Activated effector memory CD4-positive, alpha-beta T cell treated with Interleukin-2 at 50 U/mL for 16 hours (primary cell): ENCODE results near the gene VPS4A.

Source experiments
- DNase-seq: peaks from one replicate; pipeline ENCODE4 v3.0.0-alpha.2; 2020

The VPS4A gene

GRCh38 chr16:69307856-69308255 is 3.3 kb upstream of the VPS4A start:
- no peak for DNase-seq

GRCh38 chr16:69309316-69309715 is 1.8 kb upstream of the VPS4A start:
- DNase-seq = no peak

DNA sequence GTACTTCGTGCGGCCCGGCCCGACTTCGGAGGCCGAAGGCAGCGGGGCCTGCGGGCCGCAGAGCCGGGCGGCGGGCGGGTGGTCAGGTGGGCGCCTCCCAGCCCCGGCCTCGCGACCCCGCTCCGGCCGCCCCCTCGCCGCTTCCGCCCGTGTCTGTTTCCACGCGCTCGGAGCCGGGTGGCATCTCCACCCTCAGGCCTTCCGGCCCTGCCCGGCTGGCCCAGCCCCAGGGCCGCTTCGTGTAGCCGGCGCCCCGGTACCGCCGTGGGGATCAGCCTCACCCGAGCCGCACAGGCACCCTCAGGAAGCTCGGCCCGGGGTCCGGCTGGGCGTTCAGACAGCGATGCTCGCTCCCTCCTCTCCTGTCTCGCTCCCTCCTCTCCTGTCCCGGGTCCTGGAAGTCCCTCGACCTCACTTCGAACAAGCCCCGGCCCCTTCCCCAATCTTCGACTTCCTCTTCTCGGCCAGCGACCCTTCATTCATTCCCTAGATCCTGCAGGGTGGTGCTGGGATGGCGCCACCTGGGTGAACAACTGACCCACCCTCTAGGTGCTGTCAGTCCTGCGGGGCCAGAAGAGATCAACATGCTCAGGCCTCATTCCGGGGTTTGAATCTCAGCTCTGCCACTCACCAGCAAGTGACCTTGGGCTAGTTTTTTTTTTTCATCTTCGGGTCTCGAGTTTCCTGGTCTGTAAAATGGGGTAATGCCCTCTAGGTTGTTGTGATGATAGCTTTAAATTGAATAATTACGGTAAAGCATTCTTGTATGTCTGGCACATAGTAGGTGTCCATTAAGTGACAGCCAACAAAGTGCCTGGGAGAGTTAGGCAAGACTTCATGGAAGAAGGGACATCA is 610 bp downstream of the VPS4A start:
- no peak for DNase-seq

- DNase-seq = no peak
Measured at GRCh38 chr16:69313469-69313868, 2.3 kb downstream of the VPS4A start.

DNA sequence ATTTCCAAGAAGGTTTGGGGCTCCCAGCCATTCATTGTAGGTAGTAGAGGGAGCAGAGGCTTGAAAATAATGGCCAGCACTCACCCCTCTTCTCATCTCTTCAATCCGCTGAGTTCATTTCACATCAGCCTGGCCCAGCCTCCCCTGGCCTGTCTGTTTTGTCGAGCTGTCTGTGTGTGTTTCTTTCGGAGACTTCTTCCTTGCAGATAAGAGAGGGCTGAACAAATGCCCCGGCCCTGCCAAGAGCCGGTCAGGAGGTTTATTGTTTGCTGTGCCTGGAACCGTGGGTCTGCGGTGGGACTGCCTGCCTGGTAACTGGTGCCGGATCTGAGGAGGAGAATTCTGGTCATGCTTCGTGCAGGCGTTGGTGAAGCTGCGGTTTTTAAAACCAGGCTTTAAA is 3.4 kb downstream of the VPS4A start:
- DNase-seq = no peak

DNA sequence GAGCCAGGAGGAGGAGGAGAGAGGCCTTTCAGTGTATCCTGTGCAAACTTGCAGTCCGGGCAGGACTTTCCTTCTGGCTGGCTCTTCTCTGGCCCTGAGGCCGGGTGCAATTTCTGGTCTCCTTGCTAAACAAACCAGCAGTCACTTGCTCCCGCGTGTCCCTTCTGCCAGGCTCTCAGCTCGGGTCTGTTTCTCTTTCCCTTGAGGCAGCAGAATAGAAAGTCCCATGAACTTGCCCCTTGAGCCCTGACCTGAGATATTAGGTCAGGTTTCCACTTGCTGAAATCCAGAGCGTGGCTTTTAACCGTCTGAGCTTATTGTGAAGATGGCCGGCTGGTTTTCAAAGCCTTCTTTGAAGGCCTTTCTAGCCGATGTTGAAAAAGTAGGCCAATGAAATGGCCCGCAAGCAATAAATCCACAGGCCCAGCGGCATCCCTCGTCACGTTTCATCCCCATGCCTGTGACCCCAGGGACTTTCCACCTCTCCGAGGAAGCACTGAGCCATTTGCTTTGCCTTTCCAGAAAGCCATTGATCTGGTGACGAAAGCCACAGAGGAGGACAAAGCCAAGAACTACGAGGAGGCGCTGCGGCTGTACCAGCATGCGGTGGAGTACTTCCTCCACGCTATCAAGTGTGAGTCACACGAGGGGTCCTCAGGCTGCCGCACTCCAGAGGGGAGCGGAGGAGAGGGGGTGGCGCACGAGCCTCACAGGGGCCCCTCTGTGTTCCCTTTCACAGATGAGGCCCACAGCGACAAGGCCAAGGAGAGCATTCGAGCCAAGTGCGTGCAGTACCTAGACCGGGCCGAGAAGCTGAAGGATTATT is 4.5 kb downstream of the VPS4A start:
- DNase-seq = no peak

- no peak for DNase-seq
Measured at GRCh38 chr16:69316595-69317034, 5.5 kb downstream of the VPS4A start.

DNA sequence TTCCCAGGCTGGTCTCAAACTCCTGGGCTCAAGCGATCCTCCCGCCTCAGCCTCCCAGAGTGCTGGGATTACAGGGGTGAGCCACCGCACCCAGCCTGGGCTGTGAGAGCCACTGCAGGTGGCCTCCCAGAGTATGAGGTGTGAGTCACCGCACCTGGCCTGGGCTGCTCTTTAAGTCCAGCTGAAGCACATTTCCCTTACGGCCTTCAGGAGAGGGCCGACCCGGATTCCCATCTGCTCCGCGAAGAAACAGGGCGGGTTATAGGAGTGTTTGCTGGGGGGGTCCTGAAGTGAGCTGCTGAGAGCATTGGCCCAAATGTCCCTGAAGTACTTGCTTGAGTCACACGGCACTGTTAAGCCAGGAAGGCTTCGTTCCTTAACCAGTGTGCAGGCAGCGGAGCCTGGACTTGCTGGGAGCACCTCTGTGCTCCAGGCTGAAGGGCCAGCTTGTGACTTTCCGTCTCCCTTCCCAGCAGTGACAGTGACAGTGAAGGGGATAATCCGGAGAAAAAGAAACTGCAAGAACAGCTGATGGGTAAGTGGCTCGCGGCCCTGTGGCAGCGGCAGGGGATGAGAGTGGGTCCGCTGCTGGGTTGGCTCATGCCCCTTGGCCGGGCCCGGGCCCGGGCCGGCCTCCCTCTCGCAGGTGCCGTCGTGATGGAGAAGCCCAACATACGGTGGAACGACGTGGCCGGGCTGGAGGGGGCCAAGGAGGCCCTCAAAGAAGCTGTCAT is 7.2 kb downstream of the VPS4A start:
- DNase-seq = no peak

GRCh38 chr16:69318911-69319289 is 7.8 kb downstream of the VPS4A start:
- DNase-seq = no peak

DNA sequence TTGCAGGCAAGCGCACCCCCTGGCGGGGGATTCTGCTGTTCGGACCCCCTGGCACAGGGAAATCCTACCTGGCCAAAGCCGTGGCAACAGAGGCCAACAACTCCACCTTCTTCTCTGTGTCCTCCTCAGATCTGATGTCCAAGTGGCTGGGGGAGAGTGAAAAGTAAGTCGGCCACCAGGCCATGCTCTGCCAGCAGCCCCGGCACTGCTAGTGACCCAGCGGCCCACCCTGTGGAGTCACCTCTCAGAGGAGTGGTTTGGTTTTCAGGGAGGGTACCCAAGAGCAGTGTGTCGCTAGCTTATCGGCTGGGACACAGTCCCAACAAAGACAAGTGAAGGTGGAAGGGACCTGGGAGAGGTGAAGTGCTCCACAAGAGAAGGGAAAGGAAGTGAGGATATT is 8.2 kb downstream of the VPS4A start:
- no peak for DNase-seq

- DNase-seq = no peak
Measured at GRCh38 chr16:69319826-69320739, 8.9 kb downstream of the VPS4A start.

DNA sequence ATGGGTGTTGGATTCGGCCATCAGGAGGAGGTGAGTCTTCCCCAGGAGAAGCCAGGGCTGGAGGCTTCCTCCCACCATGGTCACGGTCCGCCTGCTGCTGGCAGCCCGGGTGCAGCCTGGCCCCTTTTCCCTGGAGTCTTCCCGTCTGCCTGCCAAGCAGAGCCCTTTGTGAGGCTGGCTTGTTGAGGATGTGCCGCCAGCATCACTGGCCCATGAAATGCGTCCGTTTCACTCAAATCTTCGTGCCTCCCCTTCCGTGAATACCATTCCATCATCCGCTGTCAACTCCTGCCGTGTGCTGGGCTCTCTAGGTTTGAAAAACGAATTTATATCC is 9.6 kb downstream of the VPS4A start:
- DNase-seq = no peak

GRCh38 chr16:69321080-69321479 is 9.9 kb downstream of the VPS4A start:
- DNase-seq = no peak

DNA sequence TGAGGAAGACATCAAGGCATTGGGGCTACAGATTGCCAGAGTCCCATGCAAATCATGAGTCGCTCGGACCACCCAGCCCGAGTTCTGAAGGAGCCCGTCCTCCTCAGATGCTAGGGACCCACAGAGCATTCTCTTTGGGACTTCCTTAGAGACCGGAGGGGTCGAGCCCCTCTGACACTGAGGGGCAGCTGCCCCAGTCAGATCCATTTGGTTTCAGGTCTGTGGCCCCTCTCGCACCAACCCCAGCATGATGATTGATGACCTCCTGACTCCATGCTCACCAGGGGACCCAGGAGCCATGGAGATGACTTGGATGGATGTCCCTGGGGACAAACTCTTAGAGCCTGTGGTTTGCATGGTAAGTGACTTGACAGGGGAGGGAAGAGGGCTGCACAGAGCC is 11.2 kb downstream of the VPS4A start:
- DNase-seq = no peak

DNA sequence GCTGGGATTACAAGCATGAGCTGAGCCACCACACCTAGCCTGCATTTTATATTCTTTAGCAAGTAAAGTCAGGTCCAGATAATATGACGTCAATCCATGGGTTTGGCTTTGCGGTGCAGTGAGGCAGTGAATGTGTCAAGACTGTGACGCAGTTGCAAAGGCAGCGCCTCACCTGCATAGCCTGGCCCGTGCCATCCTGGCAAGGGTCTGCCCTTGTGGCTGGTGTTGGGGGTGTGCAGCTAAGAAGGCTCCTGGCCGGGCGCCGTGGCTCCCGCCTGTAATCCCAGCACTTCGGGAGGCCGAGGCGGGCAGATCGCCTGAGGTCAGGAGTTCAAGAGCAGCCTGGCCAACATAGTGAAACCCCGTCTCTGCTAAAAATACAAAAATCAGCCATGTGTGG is 12.3 kb downstream of the VPS4A start:
- no peak for DNase-seq

- no peak for DNase-seq
Measured at GRCh38 chr16:69324013-69324531, 12.9 kb downstream of the VPS4A start.

- DNase-seq = no peak
Measured at GRCh38 chr16:69324585-69325253, 13.6 kb downstream of the VPS4A start.

GRCh38 chr16:69325784-69326171 is 14.6 kb downstream of the VPS4A start:
- no peak for DNase-seq

DNA sequence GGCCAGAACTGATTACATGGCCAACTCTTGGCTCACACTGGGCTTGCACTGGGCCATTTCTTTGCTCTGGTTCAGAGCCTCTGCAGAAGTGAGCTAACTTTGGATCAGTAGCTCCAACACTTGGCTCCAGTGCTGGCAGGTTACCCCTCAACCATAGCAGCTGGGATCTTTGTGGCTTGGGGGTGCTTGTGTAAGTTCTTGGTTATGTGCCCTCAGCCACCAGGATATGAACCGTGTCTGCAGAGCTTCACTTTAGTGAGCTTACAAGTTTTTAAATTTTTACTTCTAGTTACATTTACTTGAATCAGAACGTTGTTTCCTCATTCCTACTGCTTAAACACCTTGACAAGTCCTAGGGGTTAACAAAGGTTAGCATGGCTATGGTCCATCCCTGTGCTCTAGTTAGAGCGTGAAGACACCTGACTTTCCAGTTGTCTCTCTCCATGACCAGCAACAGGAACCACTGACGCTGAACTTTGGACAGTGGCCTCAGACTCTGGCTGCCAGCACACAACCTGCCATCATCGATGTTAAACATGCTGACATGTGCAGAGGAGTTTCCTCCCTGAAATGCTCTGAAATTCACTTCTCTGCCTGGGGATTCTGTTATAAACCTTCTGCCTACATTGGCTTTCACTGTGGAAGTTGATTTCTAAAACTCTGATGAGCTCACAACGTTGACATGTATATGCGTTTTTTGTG is 15.2 kb downstream of the VPS4A start:
- DNase-seq = no peak

- DNase-seq = no peak
Measured at GRCh38 chr16:69327585-69328310, 16.6 kb downstream of the VPS4A start.
